EL (cell line): Measurements from ENCODE around the gene RALA.

Experiments used
- DNase-seq: peaks from one replicate; pipeline ENCODE4 v3.0.0-alpha.2; 2016

The RALA gene, protein sequence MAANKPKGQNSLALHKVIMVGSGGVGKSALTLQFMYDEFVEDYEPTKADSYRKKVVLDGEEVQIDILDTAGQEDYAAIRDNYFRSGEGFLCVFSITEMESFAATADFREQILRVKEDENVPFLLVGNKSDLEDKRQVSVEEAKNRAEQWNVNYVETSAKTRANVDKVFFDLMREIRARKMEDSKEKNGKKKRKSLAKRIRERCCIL

DNA sequence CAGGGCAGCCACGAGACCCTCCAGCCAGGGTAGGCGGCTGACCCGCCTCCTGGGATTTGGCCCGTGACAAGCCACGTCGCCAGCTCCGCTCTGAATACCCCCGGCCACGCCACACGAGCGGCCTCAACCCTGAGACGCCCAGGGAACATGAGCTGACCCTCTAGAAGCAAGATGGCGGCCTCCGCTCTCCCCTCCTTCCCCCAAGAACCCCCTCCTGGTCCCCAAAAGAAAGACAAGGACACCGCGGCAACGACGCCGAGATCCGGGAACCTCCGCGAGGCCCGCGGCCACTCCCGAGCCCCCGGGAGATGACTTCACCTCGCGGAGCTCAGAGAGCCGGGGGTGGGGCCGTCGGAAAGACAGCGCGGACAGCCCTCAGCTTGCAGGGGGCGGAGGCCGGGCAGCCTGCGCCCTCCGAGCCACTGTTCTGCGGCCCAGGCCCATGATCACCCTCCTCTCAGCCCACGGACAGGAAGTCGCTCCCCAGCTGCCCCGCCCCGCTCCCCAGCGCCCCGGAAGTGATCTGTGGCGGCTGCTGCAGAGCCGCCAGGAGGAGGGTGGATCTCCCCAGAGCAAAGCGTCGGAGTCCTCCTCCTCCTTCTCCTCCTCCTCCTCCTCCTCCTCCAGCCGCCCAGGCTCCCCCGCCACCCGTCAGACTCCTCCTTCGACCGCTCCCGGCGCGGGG is at the start of gene RALA:
RALA (plus strand) TSS at position 526 of the 685 bp plus-strand sequence. CDS start 63,096 bp downstream, outside the sequence.
- peak; percentile 96 for DNase-seq

DNA sequence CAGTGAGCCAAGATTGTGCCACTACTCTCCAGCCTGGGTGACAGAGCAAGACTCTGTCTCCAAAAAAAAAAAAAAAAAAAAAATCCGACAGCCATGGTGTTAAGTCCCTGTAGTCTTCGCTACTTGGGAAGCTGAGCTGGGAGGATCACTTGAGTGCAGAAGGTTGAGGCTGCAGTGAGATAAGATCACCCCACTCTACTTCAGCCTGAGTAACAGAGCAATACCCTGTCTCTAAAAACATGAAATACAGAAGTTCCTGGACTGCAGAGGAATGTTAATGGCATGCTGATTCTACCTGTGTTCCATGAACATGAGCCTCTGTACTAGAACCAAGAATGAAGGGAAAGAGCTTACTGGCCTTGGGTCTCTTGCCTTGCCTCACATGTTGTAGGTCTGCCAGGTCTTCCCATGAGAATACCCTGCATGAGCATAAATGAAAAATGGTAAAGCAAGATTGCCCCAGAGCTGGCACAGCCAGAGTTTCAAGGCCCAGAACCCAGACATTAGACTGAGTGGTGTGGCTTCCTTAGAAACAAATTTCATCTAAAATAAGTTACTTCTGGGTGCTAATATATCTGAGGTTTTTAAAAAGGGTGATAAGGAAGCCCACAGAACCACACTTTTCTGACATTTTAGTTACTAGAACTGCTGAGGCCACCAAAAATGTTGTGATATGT is 48.6 kb upstream of the RALA start:
- DNase-seq = no peak

DNA sequence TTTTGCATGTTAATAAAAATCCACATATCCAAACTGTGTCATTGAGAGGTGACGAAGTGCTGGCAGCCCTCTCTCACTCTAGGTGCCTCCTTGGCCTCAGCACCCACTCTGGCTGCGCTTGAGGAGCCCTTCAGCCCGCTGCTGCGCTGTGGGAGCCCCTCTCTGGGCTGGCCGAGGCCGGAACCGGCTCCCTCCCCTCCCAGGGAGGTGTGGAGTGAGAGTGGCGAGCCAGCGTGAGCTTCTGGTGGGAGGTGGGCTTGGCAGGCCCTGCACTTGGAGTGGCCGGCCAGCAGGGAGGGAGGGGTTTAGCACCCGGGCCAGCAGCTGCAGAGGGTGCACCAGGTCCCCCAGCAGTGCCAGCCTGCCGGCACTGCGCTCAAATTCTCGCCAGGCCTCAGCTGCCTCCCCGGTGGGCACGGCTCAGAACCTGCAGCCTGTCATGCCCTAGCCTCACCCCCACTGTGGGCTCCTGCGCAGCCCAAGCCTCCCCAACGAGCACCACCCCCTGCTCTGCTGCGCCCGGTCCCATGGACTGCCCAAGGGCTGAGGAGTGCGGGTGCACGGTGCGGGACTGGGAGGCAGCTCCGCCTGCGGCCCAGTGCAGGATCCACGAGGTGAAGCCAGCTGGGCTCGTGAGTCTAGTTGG is 46.0 kb upstream of the RALA start:
- DNase-seq = no peak

DNA sequence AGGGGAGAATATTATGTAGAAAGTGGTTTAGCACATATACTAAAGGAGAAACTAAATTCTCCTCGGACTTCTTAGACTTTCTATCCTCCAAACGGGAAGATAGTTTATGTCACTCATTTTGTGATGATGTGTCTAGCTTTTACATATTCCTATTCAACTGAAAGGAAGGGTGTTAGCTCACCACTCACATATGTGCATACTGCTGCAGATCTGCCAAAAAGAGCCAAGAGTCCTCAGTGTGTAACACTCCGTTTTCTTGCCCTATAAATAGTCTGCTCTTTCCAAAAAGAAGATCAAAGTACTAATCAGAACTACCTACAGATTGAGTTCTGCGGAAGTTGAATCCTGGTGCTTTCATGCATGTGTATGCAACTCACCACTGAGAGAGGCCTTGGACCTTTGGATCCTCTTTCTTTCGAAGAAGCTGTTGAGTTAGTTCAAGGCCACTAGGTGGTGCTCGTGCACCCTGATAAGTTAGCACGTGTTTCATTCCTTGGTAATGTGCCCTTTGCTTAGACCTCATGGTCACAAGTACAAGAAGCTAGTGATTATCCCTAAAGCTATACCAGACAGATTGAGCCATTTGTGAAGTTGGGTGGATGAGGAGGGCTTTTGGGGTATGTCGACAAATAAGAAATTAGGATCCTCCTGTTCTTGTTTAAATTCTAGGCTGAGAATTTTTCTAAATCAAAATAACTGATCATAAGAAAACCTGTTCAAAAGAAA is 43.1 kb upstream of the RALA start:
- DNase-seq = peak; percentile 88

DNA sequence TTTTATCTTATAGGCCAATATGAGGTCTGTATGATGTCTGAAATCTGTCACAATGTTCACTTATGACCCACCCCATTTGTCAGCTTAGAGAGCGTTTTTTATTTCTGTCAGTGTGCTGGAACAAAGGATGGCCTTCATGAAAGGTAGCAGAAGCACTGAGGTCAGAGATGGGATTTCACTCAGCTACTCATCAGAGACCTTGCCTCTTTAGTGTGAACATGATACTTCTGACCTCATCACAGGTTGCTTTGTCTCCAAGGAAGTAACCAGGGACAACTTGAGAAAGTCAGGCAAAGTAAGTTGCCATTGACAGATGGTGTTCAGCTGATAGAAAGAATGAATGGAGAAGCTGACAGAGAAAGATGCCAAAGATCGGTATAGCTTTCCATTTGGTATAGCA is 40.8 kb upstream of the RALA start:
- no peak for DNase-seq

DNA sequence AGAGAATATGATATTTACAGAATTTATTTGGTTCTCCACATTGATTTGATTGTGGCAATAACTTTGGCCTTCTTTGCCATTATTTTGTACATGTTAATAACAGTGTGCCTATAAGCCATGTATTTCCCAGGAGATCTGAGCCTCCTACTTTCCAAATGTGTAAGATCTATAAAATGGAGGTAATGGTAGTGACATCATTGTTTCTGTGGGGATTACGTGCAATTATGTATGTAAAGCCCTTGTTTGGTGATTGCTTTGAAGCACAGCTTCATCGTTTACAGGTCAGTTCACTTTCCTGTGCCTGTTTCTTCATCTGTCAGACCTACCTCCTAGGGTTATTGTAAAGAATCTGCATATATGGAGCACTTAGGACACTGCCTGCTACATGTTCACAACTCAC is 39.8 kb upstream of the RALA start:
- DNase-seq = no peak

DNA sequence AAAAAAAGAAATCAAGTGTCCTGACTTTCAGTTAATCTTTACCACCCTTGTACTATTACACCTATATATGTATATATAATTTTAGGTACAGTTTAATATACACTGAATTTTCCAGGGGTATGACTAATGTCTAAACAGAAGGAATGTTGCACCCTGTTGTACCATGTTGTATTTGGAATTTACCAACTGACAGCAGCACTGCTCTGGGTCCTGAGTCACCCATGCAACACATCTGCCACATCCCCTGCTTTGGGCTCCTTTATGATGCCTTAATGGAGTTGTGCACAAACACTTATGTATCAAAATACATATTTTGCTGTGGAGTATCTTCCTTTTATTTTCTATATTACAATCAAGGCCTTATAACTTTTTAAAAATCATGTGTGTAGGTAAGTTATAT is 36.0 kb upstream of the RALA start:
- peak; percentile 71 for DNase-seq

DNA sequence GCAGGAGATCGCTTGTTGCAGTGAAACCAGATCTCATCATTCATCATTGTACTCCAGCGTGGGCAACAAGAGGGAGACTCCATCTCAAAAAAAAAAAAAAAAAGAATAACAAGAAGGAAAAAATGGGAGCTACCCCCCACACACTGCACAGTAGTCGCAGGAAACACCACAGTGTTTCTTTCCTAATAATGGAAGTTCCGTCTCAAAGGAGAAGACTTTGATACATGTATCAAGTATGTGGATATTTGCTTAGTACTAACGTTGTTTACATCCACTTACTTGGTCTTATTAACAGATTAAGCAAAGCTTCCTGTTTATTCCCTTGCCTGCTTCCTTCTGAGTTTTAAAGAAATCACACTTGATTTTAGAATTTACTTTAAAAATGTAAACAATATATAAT is 35.0 kb upstream of the RALA start:
- no peak for DNase-seq

DNA sequence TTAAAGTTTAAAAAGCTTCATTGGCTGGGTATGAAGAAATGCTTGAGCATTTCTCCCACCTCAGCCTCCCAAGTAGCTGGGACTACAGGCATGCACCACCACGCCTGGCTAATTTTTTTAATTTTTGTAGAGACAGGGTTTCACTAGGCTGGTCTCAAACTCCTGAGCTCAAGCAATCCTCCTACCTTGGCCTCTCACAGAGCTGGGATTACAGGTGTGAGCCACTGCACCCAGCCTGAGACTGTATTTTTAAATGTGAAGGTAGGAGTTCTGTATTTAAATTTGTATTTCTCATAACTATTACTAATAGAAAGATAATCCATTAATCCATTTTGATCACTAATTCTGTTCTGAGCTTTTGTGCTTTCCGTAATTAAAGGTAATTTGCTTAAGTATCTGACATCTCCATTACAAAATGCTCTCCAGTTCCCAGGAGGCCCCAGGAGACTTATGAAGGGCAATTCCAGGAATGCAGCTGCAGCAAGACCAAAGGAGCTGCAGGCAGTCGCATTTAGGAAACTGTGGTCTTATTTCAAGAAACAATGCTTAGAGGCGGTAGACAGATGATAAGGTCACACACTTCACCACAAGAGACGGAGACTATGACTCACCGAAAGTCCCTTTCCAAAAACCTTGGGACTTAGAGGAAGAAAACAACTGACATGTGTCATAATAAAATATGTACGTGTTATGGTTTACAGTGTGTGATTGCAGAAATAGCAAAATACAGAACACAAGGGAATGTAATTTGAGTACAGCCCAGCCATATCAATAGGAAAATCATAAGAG is 33.9 kb upstream of the RALA start:
- DNase-seq = peak; percentile 88

DNA sequence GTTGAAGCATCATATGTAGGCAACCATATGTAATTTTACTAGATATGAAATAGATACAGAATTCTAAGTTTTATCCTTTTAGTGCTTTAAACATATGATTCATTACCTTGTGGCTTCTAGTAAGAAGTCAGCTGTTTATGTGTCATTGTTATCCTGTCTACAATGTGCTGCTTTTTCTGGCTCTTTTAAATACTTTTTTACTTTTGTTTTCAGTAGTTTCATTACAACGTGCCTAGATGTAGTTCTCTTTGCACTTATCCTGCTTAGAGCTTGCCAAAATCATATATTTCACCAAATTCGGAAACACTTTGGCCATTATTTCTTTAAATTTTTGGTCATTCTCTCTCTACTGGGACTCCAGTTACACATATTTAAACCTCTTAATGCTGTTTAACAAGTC is 30.8 kb upstream of the RALA start:
- peak; percentile 53 for DNase-seq

DNA sequence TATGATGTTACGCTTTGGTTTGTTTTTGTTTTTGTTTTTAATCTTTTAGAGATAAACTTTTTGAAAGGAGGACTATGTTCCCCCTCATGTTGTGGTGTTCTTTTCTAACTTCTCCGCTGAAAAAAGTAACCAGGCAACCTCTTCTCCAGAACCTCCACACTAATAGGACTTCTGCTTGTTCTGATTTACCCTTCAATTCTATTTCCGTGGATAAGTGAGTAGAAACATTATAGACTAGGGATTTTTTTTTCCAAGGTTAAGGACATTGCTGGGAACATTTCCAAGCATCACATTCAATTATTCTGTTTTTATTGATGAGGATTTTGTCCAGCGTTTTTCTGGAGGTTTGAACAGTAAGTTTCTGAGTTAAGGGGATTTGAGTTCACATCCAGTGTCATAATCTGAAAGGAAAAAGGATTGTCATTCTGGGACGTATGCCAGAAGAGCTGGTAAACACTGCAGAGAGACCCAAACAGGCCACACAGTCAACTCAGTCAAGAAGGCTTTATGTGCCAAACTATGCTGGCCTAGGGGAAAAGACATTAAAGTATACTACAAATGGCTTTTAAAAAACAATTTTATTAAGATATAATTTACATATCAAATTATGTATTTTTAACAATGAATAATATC is 28.3 kb upstream of the RALA start:
- DNase-seq = peak; percentile 20

DNA sequence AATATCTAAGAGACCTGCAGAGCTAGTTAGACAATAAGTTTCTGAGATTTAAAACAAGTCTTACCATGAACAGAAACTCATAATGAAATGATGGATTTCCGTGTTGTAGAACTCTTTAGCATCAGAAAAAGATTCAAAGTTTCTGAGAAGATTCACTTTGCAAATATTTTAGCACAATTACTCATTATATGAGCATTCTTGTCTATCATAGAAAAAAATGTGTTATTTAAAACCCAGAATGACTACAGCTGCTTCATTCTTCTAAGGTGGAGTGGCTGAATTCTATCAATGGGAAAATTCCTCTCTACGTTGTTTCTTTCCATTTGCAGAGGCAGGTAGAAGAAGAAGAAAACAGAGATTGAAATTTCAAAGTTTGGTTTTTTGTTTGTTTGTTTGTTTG is 21.0 kb upstream of the RALA start:
- peak; percentile 45 for DNase-seq

DNA sequence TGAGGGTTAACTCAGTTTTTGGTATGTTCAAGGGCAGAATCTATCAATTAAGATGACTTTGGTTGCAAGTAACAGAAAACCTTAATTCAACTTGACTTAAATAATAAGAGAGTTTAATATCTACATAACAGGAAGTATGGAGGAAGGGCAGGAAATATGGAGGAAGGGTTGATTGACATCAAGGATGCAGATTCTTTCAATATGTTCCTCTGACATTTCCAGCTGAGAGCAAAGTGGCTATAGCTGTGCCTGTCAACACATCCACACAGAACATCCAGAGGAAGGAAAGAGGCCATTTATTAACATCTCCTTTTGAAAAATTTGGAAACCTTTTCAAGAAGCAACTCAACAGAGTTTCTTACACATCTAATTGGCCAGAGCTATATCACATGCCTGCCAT is 19.4 kb upstream of the RALA start:
- no peak for DNase-seq

DNA sequence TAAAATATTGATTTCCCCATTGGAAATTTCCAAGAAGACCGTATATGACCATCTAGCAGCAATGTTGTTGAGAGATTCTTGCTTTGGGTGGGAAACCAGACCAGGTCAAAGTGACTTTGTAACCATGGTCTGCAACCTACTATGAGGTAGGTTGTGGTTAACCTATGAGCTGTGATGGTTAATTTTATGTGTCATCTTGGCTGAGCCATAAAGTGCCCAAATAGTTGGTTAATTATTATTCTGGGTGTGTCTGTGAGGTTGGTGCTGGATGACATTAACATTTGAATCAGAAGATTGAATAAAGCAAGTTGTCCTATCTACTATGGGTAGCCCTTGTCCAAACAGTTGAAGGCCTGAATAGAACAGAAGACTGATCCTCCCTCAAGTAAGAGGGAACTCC is 18.3 kb upstream of the RALA start:
- peak; percentile 56 for DNase-seq

DNA sequence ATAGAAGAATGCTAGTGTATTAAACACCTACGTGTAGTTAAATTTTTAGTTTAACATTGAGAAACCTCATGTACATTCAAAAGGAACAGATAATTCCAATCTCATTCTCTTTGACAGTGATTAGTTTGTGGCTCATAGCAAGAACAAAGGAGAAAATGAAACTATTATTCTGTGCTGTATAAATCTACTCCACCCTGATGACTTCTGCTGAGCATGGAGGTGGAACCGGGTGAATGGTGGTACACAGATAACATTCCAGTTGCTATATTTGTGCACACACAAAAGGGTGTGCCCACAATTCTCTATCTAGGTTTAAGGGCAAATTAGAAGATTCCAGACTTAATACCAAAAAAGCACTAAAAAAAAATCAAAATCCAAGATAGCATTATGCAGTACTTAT is 17.0 kb upstream of the RALA start:
- no peak for DNase-seq

DNA sequence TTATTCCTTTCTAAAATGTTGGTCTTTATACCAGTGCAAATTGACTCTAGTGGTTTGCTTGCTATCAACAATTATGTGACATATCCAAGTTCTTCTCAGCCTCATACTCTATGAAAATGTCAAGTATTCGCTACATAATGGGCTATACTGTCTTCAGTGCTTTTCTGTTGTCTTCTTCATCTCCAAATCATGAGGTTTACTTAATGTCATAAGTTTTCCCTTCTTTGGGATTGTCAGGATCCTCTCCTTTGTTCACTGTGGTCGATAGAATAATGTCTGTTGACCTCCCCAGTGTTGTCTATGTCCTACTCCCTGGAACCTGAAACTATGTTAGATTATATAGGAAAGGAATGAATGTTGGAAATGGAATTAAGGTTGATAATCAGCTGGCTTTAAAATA is 16.4 kb upstream of the RALA start:
- DNase-seq = no peak

DNA sequence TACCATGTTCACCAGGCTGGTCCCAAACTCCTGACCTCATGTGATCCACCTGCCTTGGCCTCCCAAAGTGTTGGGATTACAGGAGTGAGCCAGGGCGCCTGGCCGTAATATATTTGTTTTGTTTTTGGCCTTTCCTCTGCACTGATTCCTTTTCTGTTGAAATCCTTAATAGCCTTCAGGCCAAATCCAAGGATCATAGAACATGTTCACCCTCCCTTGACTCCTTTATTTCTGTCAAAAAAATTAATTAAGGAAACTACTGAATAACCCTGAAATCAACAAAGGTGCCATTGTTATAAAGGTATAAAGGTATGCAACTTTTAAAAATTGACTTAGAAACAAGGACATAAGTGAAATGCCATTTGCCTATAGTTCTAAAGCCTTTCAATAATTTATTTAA is 15.5 kb upstream of the RALA start:
- DNase-seq = no peak

DNA sequence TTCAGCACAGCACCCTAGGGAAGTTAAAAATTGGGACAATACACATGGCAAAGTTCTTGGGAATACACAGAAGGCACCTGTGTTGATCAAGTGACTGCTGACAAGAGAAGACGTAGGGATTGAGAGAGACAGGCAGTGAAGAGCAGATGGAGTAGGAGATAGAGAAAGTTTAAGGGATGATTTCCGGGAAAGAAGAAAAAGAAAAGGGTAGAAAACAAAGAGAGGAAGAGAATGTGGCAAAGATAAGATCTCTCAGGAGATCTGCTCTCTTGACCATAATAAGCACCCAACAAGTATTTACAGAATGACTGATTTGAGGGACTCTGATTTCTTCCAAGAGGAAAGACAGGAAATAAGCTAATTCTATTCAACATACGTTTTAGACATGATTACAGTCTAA is 15.1 kb upstream of the RALA start:
- DNase-seq = no peak

DNA sequence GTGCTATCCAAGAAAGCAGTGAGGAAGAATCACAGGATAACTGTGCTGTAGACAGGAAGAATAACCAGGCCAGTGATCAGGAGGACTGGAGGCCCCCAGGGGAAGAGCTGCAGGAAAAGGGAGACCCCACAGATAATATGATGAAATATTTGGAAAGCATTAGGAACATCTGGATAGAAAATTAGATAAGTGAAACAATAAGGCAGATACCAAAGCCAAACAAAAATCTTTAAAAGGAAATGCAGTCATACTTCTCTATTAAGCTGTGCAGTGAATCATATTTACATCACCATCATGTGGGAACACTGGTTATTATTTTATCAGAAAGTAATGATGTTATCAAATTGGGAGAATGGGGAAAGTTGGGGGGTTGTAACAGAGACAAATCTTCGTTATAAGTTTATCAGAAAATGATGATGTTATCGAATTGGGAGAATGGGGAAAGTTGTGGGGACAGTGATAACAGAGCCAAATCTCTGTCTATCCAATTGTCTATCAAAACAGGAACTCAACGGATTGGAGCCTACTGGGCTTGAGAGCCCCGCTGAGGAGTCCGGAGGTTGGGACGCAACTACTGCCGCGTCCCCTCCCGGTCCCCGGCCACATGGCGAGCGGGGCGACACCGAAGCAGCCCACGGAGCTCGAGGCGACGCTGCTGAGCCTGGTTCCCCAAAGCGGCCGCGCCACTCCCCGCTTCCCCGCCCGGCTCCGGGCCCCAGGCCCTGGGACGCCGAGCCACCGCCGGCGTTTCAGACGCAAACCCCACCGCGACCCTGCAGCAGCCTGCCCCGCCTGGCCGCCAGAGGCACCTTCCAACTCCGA is 14.0 kb upstream of the RALA start:
- peak; percentile 70 for DNase-seq

DNA sequence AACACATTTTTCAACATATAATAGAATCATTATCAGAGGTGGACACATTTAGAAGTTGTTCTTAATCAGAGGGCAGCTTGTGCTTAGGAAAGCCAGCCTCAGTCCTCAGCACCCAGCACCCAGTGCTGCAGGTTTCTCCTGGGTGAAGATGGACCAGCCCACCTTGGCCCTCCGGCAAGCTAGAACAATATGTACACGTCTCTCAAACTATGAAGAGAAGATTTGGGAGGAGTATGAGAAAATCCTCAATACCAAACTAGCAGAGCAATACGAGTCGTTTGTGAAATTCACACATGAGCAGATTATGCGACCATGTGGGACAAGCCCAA is 13.5 kb upstream of the RALA start:
- no peak for DNase-seq

DNA sequence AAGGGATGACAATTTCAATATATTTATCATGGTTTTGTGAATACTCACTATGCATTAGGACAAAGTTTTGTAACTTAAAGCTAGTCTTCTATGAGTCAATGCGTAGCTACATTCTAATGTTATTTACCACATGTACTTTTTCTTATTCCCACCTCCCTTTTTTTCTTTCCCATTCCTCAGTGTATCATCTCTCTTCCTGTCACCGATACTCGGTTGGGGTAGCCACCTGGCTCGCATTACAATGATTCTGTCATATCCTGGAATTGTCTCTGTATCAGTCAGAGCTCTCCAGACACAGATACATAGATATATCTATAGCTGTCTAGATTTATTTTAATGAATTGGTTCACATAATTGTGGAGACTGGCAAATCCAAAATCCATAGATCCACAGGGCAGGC is 9.8 kb upstream of the RALA start:
- peak; percentile 61 for DNase-seq
